ENCODE data around the gene MIER1.

The MIER1 gene

DNA sequence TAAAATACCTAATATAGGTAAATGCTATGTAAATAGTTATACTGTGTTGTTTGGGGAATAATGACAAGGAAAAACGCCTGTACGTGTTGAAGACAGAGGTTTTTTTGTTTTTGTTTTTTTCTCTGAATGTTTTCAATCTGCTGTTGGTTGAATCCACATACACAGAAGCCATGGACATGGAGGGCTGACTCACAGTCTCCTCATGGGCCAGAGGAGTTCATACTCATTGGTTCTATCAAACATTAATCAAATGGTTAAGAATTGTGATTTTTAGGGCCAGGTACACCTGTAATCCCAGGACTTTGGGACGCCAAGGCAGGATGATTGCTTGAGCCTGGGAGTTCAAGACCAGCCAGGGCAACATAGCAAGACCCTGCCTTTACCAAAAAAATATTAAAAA, 20.5 kb downstream of the MIER1 start:
- Histone ChIP-seq H3F3A (ENCODE audit: insufficient read depth, low read length) (no peaks in the 10 kb centered on the region), H3K4me3 (ENCODE audit: low read length) (no peak overlapping the region), H2AFZ (ENCODE audit: low read length) (no peak overlapping the region), H3K27me3 (replicated peaks; ENCODE audit: insufficient read depth, low read length) (no peaks in the 10 kb centered on the region), H3K36me3 (replicated peaks; ENCODE audit: insufficient read depth, low read length) (peaks cover 4% of the 10 kb centered on the region; the same call in 1 of the 2 replicates), H3K9me3 (replicated peaks; ENCODE audit: insufficient read depth, low read length) (no peaks in the 10 kb centered on the region), H3K4me2 (ENCODE audit: low read depth, low read length) (no peak overlapping the region), H3K9ac (ENCODE audit: low read length) (no peak overlapping the region), H3K27ac (ENCODE audit: low read length) (no peak overlapping the region), H3K79me2 (ENCODE audit: low read length) (peaks cover 91% of the 10 kb centered on the region), H4K20me1 (ENCODE audit: insufficient read depth, low read length) (no peaks in the 10 kb centered on the region; the same call in 1 of the 2 replicates), H3K9me2 (replicated peaks; ENCODE audit: insufficient read depth, low read length) (no peaks in the 10 kb centered on the region), H3K4me1 (ENCODE audit: low read length) (no peaks in the 10 kb centered on the region)
- TF ChIP-seq EZH2 (optimal IDR thresholded peaks at IDR 0.05; ENCODE audit: low read depth, low read length): no peak
- no peak for TF ChIP-seq EZH2phosphoT487 (IDR thresholded peaks at IDR 0.05; ENCODE audit: low read length)
- TF ChIP-seq, protein P1, sequence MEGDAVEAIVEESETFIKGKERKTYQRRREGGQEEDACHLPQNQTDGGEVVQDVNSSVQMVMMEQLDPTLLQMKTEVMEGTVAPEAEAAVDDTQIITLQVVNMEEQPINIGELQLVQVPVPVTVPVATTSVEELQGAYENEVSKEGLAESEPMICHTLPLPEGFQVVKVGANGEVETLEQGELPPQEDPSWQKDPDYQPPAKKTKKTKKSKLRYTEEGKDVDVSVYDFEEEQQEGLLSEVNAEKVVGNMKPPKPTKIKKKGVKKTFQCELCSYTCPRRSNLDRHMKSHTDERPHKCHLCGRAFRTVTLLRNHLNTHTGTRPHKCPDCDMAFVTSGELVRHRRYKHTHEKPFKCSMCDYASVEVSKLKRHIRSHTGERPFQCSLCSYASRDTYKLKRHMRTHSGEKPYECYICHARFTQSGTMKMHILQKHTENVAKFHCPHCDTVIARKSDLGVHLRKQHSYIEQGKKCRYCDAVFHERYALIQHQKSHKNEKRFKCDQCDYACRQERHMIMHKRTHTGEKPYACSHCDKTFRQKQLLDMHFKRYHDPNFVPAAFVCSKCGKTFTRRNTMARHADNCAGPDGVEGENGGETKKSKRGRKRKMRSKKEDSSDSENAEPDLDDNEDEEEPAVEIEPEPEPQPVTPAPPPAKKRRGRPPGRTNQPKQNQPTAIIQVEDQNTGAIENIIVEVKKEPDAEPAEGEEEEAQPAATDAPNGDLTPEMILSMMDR (IDR thresholded peaks at IDR 0.05; ENCODE audit: low read length): no peak
- no peak for DNase-seq

DNA sequence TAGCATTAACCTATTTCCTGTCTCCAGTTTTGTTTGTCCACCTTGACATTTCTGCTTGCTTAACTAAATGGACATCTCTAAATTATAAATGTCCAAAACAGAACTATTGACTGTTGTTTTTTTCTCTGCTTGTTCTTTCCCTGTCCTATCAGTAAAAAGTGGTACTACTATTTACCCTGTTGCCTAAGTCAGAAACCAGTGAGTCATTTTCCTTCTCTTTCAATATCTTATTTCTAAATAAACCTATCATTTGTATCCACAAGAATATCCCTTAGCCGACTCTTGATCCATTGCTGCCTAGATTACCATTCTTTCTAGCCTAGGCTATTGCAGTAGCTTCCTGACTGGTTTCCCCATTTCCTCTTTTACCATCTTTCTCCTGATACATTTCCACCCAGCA, 22.5 kb downstream of the MIER1 start:
- DNase-seq: no peak
- Histone ChIP-seq H3F3A (ENCODE audit: insufficient read depth, low read length) (no peaks in the 10 kb centered on the region), H3K4me1 (ENCODE audit: low read length) (no peaks in the 10 kb centered on the region), H3K9ac (ENCODE audit: low read length) (no peak overlapping the region), H3K79me2 (ENCODE audit: low read length) (peaks cover 89% of the 10 kb centered on the region), H3K9me3 (replicated peaks; ENCODE audit: insufficient read depth, low read length) (no peaks in the 10 kb centered on the region), H3K36me3 (replicated peaks; ENCODE audit: insufficient read depth, low read length) (peaks cover 7% of the 10 kb centered on the region; the same call in 1 of the 2 replicates), H2AFZ (ENCODE audit: low read length) (no peak overlapping the region), H4K20me1 (ENCODE audit: insufficient read depth, low read length) (no peaks in the 10 kb centered on the region; the same call in 1 of the 2 replicates), H3K9me2 (replicated peaks; ENCODE audit: insufficient read depth, low read length) (no peaks in the 10 kb centered on the region), H3K4me2 (ENCODE audit: low read depth, low read length) (no peak overlapping the region), H3K4me3 (ENCODE audit: low read length) (no peak overlapping the region), H3K27ac (ENCODE audit: low read length) (no peak overlapping the region), H3K27me3 (replicated peaks; ENCODE audit: insufficient read depth, low read length) (no peaks in the 10 kb centered on the region)
- TF ChIP-seq, protein P1 (IDR thresholded peaks at IDR 0.05; ENCODE audit: low read length): no peak
- TF ChIP-seq EZH2 (optimal IDR thresholded peaks at IDR 0.05; ENCODE audit: low read depth, low read length) (no peak), EZH2phosphoT487 (IDR thresholded peaks at IDR 0.05; ENCODE audit: low read length) (no peak)

DNA sequence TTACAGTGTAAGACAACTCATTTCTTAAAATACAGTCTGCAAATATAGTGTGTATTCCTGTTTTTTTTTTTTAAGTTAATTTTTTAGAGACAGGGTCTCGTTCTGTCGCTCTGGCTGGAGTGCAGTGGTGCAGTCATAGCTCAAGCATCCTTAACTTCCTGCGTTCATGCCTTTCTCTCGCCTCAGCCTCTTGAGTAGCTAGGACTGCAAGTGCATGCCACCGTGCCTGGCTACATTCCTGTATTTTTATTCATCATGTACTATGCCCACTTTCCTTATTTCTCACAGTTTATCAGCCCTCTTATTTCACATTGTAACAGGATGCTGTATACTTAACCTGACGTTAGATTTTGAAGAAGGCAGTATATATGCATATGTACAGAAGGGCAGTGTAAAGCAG, 26.7 kb downstream of the MIER1 start:
- Histone ChIP-seq H3K36me3 (replicated peaks; ENCODE audit: insufficient read depth, low read length) (peaks cover 12% of the 10 kb centered on the region; the same call in 1 of the 2 replicates), H3F3A (ENCODE audit: insufficient read depth, low read length) (no peaks in the 10 kb centered on the region), H3K27me3 (replicated peaks; ENCODE audit: insufficient read depth, low read length) (no peaks in the 10 kb centered on the region), H3K79me2 (ENCODE audit: low read length) (peaks cover 89% of the 10 kb centered on the region), H2AFZ (ENCODE audit: low read length) (no peak overlapping the region), H4K20me1 (ENCODE audit: insufficient read depth, low read length) (no peaks in the 10 kb centered on the region; the same call in 1 of the 2 replicates), H3K27ac (ENCODE audit: low read length) (no peak overlapping the region), H3K4me1 (ENCODE audit: low read length) (no peaks in the 10 kb centered on the region), H3K4me3 (ENCODE audit: low read length) (no peak overlapping the region), H3K9me2 (replicated peaks; ENCODE audit: insufficient read depth, low read length) (no peaks in the 10 kb centered on the region), H3K4me2 (ENCODE audit: low read depth, low read length) (no peak overlapping the region), H3K9ac (ENCODE audit: low read length) (no peak overlapping the region), H3K9me3 (replicated peaks; ENCODE audit: insufficient read depth, low read length) (no peaks in the 10 kb centered on the region)
- TF ChIP-seq EZH2 (optimal IDR thresholded peaks at IDR 0.05; ENCODE audit: low read depth, low read length) (no peak), EZH2phosphoT487 (IDR thresholded peaks at IDR 0.05; ENCODE audit: low read length) (no peak)
- TF ChIP-seq, protein P1 (IDR thresholded peaks at IDR 0.05; ENCODE audit: low read length): no peak
- no peak for DNase-seq

All from MM.1S (cell line).